ENCODE measurements around the gene QRSL1. TPM values are rescaled to one million over a fixed set of nuclear protein-coding genes. Genes with fewer than 3 reads are reported as not detected.

Gene QRSL1
- total RNA-seq, 1 donor from 2014 or later, result 23.1 TPM

DNA sequence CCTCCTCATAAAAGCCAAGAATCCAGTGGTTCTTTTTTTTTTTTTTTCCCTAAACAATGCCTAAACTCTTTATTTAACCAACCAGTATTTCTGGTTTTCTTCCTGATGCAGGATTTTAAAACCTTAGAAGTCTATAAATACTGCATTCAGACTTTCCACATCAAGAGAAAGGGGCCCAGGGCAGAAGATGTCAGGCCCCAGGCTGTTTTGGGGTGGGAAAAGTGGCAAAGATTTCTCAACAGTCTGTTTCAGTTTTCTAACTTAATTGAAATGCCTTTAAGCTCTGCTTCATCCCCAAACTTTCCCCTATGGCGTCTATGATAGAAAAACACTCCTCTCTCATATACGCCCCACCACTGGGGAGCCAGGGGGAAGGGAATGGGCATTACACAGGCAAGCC is 33.1 kb downstream of the QRSL1 start:
- TF ChIP-seq, protein P1, sequence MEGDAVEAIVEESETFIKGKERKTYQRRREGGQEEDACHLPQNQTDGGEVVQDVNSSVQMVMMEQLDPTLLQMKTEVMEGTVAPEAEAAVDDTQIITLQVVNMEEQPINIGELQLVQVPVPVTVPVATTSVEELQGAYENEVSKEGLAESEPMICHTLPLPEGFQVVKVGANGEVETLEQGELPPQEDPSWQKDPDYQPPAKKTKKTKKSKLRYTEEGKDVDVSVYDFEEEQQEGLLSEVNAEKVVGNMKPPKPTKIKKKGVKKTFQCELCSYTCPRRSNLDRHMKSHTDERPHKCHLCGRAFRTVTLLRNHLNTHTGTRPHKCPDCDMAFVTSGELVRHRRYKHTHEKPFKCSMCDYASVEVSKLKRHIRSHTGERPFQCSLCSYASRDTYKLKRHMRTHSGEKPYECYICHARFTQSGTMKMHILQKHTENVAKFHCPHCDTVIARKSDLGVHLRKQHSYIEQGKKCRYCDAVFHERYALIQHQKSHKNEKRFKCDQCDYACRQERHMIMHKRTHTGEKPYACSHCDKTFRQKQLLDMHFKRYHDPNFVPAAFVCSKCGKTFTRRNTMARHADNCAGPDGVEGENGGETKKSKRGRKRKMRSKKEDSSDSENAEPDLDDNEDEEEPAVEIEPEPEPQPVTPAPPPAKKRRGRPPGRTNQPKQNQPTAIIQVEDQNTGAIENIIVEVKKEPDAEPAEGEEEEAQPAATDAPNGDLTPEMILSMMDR (IDR thresholded peaks at IDR 0.05; ENCODE audit: borderline replicate concordance), result no peak
- Histone ChIP-seq H3K4me3 (no peak overlapping the region), H3K27ac (replicated peaks) (no peak overlapping the region), H3K4me1 (no peaks in the 10 kb centered on the region), H3K27me3 (ENCODE audit: low read depth) (no peaks in the 10 kb centered on the region), H3K36me3 (peaks cover 87% of the 10 kb centered on the region), H3K9me3 (replicated peaks) (peaks cover 16% of the 10 kb centered on the region)
- intact Hi-C loops (cut with micrococcal nuclease), result no loop called here
- no peak for DNase-seq

DNA sequence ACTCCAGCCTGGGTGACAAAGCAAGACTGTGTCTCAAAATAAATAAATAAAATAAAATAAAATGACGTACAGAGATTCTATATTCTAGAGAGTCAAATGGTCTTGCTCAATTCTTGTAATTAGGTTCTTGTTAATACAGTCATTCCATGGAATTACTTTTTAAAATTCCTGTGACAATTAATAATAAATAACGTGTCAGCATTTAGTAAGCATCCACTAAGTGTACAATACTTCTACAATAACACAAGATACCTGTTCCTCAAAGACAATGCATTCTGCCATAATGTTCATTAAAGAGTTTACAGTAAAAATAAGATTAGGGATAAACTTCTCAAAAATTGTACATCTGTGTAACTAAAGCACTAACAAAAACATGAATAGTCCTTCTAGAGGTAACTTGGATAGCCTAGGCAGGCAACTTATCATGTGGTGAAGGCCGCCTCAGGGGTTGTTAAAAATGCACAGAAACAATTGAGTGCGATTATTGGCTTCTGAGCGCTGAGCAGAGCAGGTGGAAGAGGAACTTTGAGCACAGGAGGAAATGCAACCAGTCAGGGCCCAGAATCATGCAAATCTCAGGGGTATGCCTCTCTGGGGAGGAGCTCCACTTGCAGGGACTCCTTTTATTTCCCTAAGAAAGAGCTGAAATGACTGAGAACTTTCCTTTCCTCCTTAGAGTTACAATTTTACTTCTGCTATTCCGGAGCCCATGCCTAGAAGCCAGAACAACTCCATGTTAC is 37.1 kb downstream of the QRSL1 start:
- Histone ChIP-seq H3K9me3 (replicated peaks) (no peaks in the 10 kb centered on the region), H3K27me3 (ENCODE audit: low read depth) (no peaks in the 10 kb centered on the region), H3K36me3 (peaks cover 53% of the 10 kb centered on the region), H3K4me3 (no peak overlapping the region), H3K27ac (replicated peaks) (no peak overlapping the region), H3K4me1 (no peaks in the 10 kb centered on the region)
- intact Hi-C loops (cut with micrococcal nuclease), result no loop called here
- TF ChIP-seq, protein P1 (IDR thresholded peaks at IDR 0.05; ENCODE audit: borderline replicate concordance), result no peak
- DNase-seq, result no peak

DNA sequence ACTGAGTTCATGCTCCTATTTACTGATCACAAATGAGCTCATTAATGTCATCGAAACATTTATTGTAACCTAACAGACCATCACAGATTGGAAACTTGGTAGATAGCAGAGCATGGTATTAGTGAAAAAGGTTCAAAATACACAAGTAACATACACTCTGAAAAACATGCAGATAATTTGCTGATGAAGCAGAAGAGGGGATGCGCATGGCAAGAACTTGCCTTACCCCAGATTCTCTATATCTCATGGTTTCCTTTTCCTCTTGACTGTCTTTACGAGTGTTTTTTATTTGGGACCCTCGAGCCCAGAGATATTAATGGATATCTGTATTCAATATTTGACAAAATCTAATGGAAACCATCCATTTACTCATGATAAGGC is 37.6 kb downstream of the QRSL1 start:
- no peak for DNase-seq
- Histone ChIP-seq H3K36me3 (peaks cover 50% of the 10 kb centered on the region), H3K4me3 (no peak overlapping the region), H3K9me3 (replicated peaks) (no peaks in the 10 kb centered on the region), H3K4me1 (no peaks in the 10 kb centered on the region), H3K27me3 (ENCODE audit: low read depth) (no peaks in the 10 kb centered on the region), H3K27ac (replicated peaks) (no peak overlapping the region)
- intact Hi-C loops (cut with micrococcal nuclease), result no loop called here
- TF ChIP-seq, protein P1 (IDR thresholded peaks at IDR 0.05; ENCODE audit: borderline replicate concordance), result no peak

DNA sequence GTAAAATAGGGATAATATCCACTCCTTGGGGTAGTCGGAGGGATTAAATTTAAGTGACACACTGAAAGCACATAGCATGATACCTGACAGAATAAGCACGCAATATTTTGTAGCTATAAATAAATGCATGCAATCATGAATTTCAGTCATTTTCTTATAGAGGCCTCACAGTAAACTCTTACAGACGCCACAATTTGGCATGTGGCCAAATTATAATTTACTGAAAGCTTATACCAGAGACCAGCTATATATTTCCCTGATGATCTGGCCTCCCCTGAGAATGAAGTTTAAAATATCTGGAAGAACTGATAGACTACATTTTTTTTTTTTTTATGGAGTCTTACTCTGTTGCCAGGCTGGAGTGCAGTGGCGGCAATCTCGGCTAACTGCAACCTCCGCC is 40.9 kb downstream of the QRSL1 start:
- no peaks in the 10 kb centered on the region for H3K9me3 ChIP-seq (replicated peaks)

DNA sequence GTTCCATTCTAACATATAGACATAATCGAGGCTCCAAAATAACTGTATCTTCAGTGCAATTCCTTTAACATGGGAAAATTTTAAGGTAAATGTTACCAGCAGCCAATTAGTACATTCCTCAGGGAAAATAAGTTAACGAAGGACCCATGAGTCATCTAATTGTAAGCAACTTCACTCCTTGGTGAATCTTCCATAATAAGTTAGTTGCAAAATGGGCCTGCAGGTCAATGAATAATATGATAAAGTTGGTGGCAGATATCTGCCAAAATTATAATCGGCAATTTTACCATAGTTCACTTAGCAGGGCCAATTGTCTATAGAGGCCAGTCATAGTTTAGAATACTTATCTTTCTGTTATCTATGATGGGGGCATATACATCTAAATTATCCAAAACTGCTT is 42.3 kb downstream of the QRSL1 start:
- Histone ChIP-seq H3K9me3 (replicated peaks) (no peaks in the 10 kb centered on the region), H3K4me1 (no peaks in the 10 kb centered on the region), H3K27ac (replicated peaks) (no peak overlapping the region), H3K4me3 (no peak overlapping the region), H3K36me3 (peaks cover 5% of the 10 kb centered on the region), H3K27me3 (ENCODE audit: low read depth) (no peaks in the 10 kb centered on the region)
- intact Hi-C loops (cut with micrococcal nuclease), result no loop called here
- no peak for DNase-seq
- TF ChIP-seq, protein P1 (IDR thresholded peaks at IDR 0.05; ENCODE audit: borderline replicate concordance), result no peak

More for the DNA sequence above, 40.9 kb downstream of the QRSL1 start:
- TF ChIP-seq, protein P1 (IDR thresholded peaks at IDR 0.05; ENCODE audit: borderline replicate concordance), result no peak
- Histone ChIP-seq H3K27ac (replicated peaks) (no peak overlapping the region), H3K4me1 (no peaks in the 10 kb centered on the region), H3K4me3 (no peak overlapping the region), H3K27me3 (ENCODE audit: low read depth) (no peaks in the 10 kb centered on the region), H3K36me3 (peaks cover 19% of the 10 kb centered on the region)
- intact Hi-C loops (cut with micrococcal nuclease), result no loop called here
- no peak for DNase-seq

All from left ventricle myocardium inferior (tissue), 1 donor.